Esophagus muscularis mucosa (tissue), 4 donors: ENCODE measurements around the gene TAF1L. TPM values are rescaled to one million over a fixed set of nuclear protein-coding genes. Genes with fewer than 3 reads are reported as not detected.
"Not testable (repeated sequence)": the region's sequence is repeated elsewhere in the genome, so short reads cannot be mapped to it uniquely, and the experiment has no call there.

ENCODE experiments used
- DNase-seq: peaks from one replicate; pipeline ENCODE4 v3.0.0-alpha.2; 2017; ENCODE audit errors: extremely low spot score
- H3K27ac ChIP-seq, 4 donors: fragments of 200-600 bp; sonication (generic); replicated peaks in 1 of 4; 1 replicate in 3 of 4; 2 replicates in 1 of 4; pipeline ENCODE4 v1.5.1; 2016 to 2019; ENCODE audit warnings: mild to moderate bottlenecking in 1 of 4
- H3K27me3 ChIP-seq, 4 donors: fragments of 200-600 bp; sonication (generic); one replicate each; pipeline versions ENCODE4 v1.5.1 to v1.6.0; 2016 to 2019
- H3K36me3 ChIP-seq, 4 donors: fragments of 200-600 bp; sonication (generic); one replicate each; pipeline ENCODE4 v1.5.1; 2016 to 2019
- H3K4me1 ChIP-seq, 4 donors: fragments of 200-600 bp; sonication (generic); one replicate each; pipeline ENCODE4 v1.5.1; 2016 to 2019
- H3K4me3 ChIP-seq, 4 donors: fragments of 200-600 bp; sonication (generic); 1 replicate in 2 of 4; 2 replicates in 2 of 4; pipeline ENCODE4 v1.5.1; 2016 to 2019; ENCODE audit warnings: mild to moderate bottlenecking in 4 of 4, moderate library complexity in 1 of 4
- H3K9me3 ChIP-seq, 4 donors: fragments of 200-600 bp; sonication (generic); 1 replicate in 3 of 4; 2 replicates in 1 of 4; pipeline ENCODE4 v1.5.1; 2016 to 2019
- CTCF ChIP-seq, 3 experiments: fragments of 200-600 bp in 2 of 3; fragments of 450-650 bp in 1 of 3; sonication (generic) in 2 of 3; IDR thresholded peaks; one replicate each; pipeline ENCODE4 v1.5.1; 2017 to 2019; ENCODE audit warnings: antibody characterized with exemption in 3 of 3, mild to moderate bottlenecking in 2 of 3, moderate library complexity in 1 of 3
- EP300 ChIP-seq: sonication (generic); formaldehyde crosslinking; IDR thresholded peaks from one replicate; pipeline ENCODE4 v1.6.1; 2017; ENCODE audit warnings: antibody characterized with exemption
- POLR2A ChIP-seq: fragments of 450-650 bp; IDR thresholded peaks from one replicate; pipeline ENCODE4 v1.6.1; 2017; ENCODE audit warnings: antibody characterized with exemption, moderate library complexity, mild to moderate bottlenecking, low read depth
- POLR2AphosphoS5 ChIP-seq, 2 donors: sonication (generic); formaldehyde crosslinking; IDR thresholded peaks; one replicate each; pipeline ENCODE4 v1.6.1; 2017; ENCODE audit warnings: antibody characterized with exemption in 2 of 2
- WGBS: methylation state at CpG from one replicate; pipeline ENCODE4 v1.1.5; 2018; 5-methylcytosine and 5-hydroxymethylcytosine counted together
- intact Hi-C: fragments of 100-400 bp; cut with DNase I; formaldehyde crosslinking; loops from one replicate; pipeline ENCODE4 v1.15.1; 2023
- total RNA-seq, 4 donors: library from RNA; depleted of rRNA; stranded (reverse); fragments of >200 nt; gene quantifications; one replicate each; pipeline versions ENCODE4 v1.1.0 to v1.2.1, GENCODE V29; 2016

TAF1L gene
- total RNA-seq, 4 donors from 2014 or later: not detected

- H3K36me3 ChIP-seq: no peaks in the 10 kb centered on the region
- H3K9me3 ChIP-seq: no peaks in the 10 kb centered on the region
- no peak overlapping the region for H3K4me3 ChIP-seq
- intact Hi-C loops: no loop called here
- 88% methylated on average over 3 of the region's 3 CpGs for WGBS
- no peak for DNase-seq
- H3K27ac ChIP-seq: no peak overlapping the region
- no peaks in the 10 kb centered on the region for H3K4me1 ChIP-seq
- no peaks in the 10 kb centered on the region for H3K27me3 ChIP-seq
- TF ChIP-seq CTCF (IDR thresholded peaks at IDR 0.05) (no peak), POLR2AphosphoS5 (IDR thresholded peaks at IDR 0.05) (no peak), EP300 (no peak), POLR2A (no peak)
Measured at GRCh38 chr9:32665101-32665500, 29.6 kb upstream of the TAF1L start.

DNA sequence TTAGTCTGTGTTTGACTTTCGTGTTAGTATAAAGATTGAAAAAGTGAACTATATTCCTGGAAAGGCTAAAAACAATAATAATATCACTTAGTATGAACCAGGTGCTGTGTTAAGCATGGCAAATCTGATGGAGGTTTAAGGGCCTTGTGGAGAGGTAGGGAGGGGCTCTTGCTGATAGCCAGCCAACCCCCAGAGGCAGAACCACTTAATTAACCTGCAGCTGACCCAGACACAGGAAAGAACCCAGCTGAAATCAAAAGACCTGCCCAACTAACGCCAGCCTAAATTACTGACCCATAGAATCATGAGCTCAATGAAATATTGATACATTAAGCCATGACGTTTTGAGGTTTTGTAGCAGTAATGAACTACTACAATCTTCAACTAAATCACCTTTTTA is 28.3 kb upstream of the TAF1L start:
- Histone ChIP-seq H3K9me3 (no peaks in the 10 kb centered on the region), H3K4me3 (no peak overlapping the region), H3K27ac (no peak overlapping the region), H3K36me3 (no peaks in the 10 kb centered on the region), H3K27me3 (no peaks in the 10 kb centered on the region), H3K4me1 (no peaks in the 10 kb centered on the region)
- DNase-seq: no peak
- intact Hi-C loops: no loop called here
- WGBS: 62% methylated on average over 3 of the region's 3 CpGs
- TF ChIP-seq CTCF (IDR thresholded peaks at IDR 0.05): no peak
- no peak for TF ChIP-seq POLR2A
- no peak for TF ChIP-seq POLR2AphosphoS5 (IDR thresholded peaks at IDR 0.05)
- TF ChIP-seq EP300: no peak

GRCh38 chr9:32647671-32648070 is 12.2 kb upstream of the TAF1L start:
- no peak for DNase-seq
- intact Hi-C loops: no loop called here
- Histone ChIP-seq H3K4me3 (no peak overlapping the region), H3K36me3 (no peaks in the 10 kb centered on the region), H3K27ac (no peak overlapping the region), H3K9me3 (peaks cover 0 to 16% (median 4%) of the 10 kb centered on the region in 4 donors), H3K4me1 (no peaks in the 10 kb centered on the region), H3K27me3 (peaks cover 0 to 2% (median 0%) of the 10 kb centered on the region in 4 donors)
- TF ChIP-seq EP300 (no peak), POLR2AphosphoS5 (IDR thresholded peaks at IDR 0.05) (no peak), CTCF (IDR thresholded peaks at IDR 0.05) (no peak), POLR2A (no peak)
- WGBS: 71% methylated on average over 2 of the region's 2 CpGs

DNA sequence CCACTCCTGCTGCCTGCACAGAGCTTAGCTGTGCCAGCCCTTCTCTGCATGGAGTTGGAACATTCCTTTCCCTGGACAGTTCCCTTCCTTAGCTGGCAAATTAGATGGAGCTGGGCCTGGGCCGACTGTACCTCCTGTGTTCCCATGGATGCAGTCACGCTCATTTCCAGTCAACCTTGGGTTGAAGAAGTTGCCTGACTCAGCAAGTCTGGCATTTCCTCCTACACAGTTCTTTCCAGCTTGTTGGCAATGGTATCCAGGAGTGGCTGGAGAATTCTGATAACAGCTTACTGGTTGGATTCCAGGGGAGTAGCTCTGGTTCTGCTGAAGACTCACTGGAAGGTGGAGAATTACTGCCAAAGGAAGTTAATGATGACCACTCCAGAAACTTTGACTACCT is 9.2 kb upstream of the TAF1L start:
- H3K27me3 ChIP-seq: peaks cover 0 to 2% (median 0%) of the 10 kb centered on the region in 4 donors
- no peaks in the 10 kb centered on the region for H3K4me1 ChIP-seq
- H3K27ac ChIP-seq: no peak overlapping the region
- WGBS: 77% methylated on average over 2 of the region's 2 CpGs
- no peak overlapping the region for H3K4me3 ChIP-seq
- intact Hi-C loops: no loop called here
- H3K9me3 ChIP-seq: no peaks in the 10 kb centered on the region
- H3K36me3 ChIP-seq: no peaks in the 10 kb centered on the region
- no peak for DNase-seq
- TF ChIP-seq POLR2A: no peak
- no peak for TF ChIP-seq CTCF (IDR thresholded peaks at IDR 0.05)

GRCh38 chr9:32633151-32633550 is 2.3 kb downstream of the TAF1L start:
- intact Hi-C loops, H3K4me3 ChIP-seq, DNase-seq, H3K9me3 ChIP-seq, H3K27ac ChIP-seq, H3K27me3 ChIP-seq, H3K4me1 ChIP-seq, H3K36me3 ChIP-seq: not testable (repeated sequence)
- whole genome bisulfite sequencing: 83% methylated on average over 5 of the region's 5 CpGs
